Measurements from ENCODE around the gene ANXA6. TPM values are rescaled to one million over a fixed set of nuclear protein-coding genes. Genes with fewer than 3 reads are reported as not detected.

The ANXA6 gene
- total and polyA plus RNA-seq, 10 of the 15 experiments (the other 5 are each of a cell fraction or from before 2014, with no cell fraction given): 44.0 to 571 (median 465) TPM

DNA sequence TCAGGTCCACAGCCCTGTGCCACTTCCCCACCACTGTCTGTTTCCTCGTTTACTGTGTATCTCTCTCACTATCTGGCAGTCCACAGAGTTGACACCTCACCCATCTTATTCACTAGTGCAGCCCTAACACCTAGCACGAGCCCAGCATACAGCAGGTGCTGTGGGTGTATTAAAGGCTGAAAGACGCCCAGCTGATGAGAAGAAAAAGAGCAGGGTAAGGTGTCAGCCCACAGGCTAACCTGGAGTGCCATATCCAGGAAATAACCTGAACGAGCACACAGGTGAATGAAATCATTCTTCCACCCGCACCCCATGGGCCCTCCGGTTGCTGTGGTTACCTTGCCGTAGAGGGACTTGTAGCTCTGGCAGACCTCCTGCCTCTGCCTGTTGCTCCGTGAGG, 18.6 kb downstream of the ANXA6 start:
- Histone ChIP-seq H3K27ac (ENCODE audit: control insufficient read depth, insufficient read depth) (no peak overlapping the region), H3K4me2 (ENCODE audit: control insufficient read depth, insufficient read depth) (no peak overlapping the region), H3K36me3 (ENCODE audit: control insufficient read depth in 2 of 2, insufficient read depth in 2 of 2, low read length in 1 of 2) (peaks cover 56 to 59% of the 10 kb centered on the region in 2 experiments), H3K27me3 (replicated peaks in 1 of 2; ENCODE audit: control insufficient read depth in 2 of 2, insufficient read depth in 2 of 2, low read length in 1 of 2) (no peaks in the 10 kb centered on the region), H3K79me2 (ENCODE audit: control insufficient read depth, insufficient read depth, low read length) (peaks cover 59% of the 10 kb centered on the region), H3K4me3 (no peak overlapping the region), H2AFZ (ENCODE audit: control insufficient read depth, low read depth, low read length) (no peak overlapping the region), H3K9ac (ENCODE audit: control insufficient read depth, insufficient read depth, low read length) (no peak overlapping the region), H3K9me3 (replicated peaks; ENCODE audit: control insufficient read depth, insufficient read depth, low read length) (no peaks in the 10 kb centered on the region), H4K20me1 (ENCODE audit: control insufficient read depth, insufficient read depth) (no peaks in the 10 kb centered on the region), H3K4me1 (ENCODE audit: control insufficient read depth, insufficient read depth, low read length) (peaks cover 53% of the 10 kb centered on the region)
- in situ Hi-C loops (cut with MboI): no loop called here
- ChIA-PET POLR2A (interaction anchor here (1.5 to 8.4 kb wide), 3 partner anchors 10 to 15 kb away, joined by 4 to 153 read pairs (median 152); partner anchors contain the start of gene ANXA6), SMC1A (ENCODE audit: uncharacterized antibody, unreplicated experiment) (interaction anchor here (31.5 to 35.3 kb wide), 2 partner anchors 3 to 17 kb away, joined by 1132 read pairs; partner anchors contain the start of gene ANXA6), RAD21 (ENCODE audit: unreplicated experiment) (interaction anchor here (4.8 to 8.4 kb wide), 3 partner anchors 12 to 26 kb away, joined by 33 to 189 read pairs (median 107); no protein-coding TSS in a partner anchor), CTCF (interaction anchor here (2.2 to 40.1 kb wide), 3 partner anchors 6 to 23 kb away, joined by 8 to 1107 read pairs (median 1107); partner anchors contain the start of gene ANXA6)
- no peak for TF ChIP-seq CHD2 (IDR thresholded peaks at IDR 0.05; ENCODE audit: borderline replicate concordance, low read depth, low read length)
- no peak for TF ChIP-seq BCL11A (IDR thresholded peaks at IDR 0.05; ENCODE audit: low read depth, low read length)
- TF ChIP-seq, protein P1, sequence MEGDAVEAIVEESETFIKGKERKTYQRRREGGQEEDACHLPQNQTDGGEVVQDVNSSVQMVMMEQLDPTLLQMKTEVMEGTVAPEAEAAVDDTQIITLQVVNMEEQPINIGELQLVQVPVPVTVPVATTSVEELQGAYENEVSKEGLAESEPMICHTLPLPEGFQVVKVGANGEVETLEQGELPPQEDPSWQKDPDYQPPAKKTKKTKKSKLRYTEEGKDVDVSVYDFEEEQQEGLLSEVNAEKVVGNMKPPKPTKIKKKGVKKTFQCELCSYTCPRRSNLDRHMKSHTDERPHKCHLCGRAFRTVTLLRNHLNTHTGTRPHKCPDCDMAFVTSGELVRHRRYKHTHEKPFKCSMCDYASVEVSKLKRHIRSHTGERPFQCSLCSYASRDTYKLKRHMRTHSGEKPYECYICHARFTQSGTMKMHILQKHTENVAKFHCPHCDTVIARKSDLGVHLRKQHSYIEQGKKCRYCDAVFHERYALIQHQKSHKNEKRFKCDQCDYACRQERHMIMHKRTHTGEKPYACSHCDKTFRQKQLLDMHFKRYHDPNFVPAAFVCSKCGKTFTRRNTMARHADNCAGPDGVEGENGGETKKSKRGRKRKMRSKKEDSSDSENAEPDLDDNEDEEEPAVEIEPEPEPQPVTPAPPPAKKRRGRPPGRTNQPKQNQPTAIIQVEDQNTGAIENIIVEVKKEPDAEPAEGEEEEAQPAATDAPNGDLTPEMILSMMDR (IDR thresholded peaks at IDR 0.05 in 2 of 3, conservative IDR thresholded peaks at IDR 0.05 in 1 of 3; ENCODE audit: control insufficient read depth in 2 of 3, extremely low read depth in 1 of 3, insufficient read depth in 1 of 3, low read depth in 3 of 3, low read length in 3 of 3): no peak
- TF ChIP-seq NBN (IDR thresholded peaks at IDR 0.05): no peak
- TF ChIP-seq POLR2AphosphoS2 (IDR thresholded peaks at IDR 0.05; ENCODE audit: low read depth, low read length): no peak
- no peak for TF ChIP-seq BHLHE40 (IDR thresholded peaks at IDR 0.05; ENCODE audit: borderline replicate concordance in 1 of 2, low read depth in 2 of 2, low read length in 1 of 2)
- no peak for TF ChIP-seq SRF (IDR thresholded peaks at IDR 0.05; ENCODE audit: low read depth in 2 of 2, low read length in 2 of 2)
- no peak for TF ChIP-seq GABPA (IDR thresholded peaks at IDR 0.05; ENCODE audit: low read depth)
- no peak for TF ChIP-seq RAD21 (IDR thresholded peaks at IDR 0.05; ENCODE audit: insufficient read depth, low read depth, low read length)
- TF ChIP-seq, protein P2, sequence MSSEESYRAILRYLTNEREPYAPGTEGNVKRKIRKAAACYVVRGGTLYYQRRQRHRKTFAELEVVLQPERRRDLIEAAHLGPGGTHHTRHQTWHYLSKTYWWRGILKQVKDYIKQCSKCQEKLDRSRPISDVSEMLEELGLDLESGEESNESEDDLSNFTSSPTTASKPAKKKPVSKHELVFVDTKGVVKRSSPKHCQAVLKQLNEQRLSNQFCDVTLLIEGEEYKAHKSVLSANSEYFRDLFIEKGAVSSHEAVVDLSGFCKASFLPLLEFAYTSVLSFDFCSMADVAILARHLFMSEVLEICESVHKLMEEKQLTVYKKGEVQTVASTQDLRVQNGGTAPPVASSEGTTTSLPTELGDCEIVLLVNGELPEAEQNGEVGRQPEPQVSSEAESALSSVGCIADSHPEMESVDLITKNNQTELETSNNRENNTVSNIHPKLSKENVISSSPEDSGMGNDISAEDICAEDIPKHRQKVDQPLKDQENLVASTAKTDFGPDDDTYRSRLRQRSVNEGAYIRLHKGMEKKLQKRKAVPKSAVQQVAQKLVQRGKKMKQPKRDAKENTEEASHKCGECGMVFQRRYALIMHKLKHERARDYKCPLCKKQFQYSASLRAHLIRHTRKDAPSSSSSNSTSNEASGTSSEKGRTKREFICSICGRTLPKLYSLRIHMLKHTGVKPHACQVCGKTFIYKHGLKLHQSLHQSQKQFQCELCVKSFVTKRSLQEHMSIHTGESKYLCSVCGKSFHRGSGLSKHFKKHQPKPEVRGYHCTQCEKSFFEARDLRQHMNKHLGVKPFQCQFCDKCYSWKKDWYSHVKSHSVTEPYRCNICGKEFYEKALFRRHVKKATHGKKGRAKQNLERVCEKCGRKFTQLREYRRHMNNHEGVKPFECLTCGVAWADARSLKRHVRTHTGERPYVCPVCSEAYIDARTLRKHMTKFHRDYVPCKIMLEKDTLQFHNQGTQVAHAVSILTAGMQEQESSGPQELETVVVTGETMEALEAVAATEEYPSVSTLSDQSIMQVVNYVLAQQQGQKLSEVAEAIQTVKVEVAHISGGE (CRISPR knock-in tag; IDR thresholded peaks at IDR 0.05): no peak
- TF ChIP-seq HDAC2 (IDR thresholded peaks at IDR 0.05): no peak
- TF ChIP-seq CEBPB (IDR thresholded peaks at IDR 0.05; ENCODE audit: borderline replicate concordance in 1 of 2, low read depth in 2 of 2, low read length in 2 of 2): no peak
- no peak for DNase-seq (ENCODE audit: low read depth, low spot score)
- no peak for ATAC-seq
- no peak for FAIRE-seq
- intact Hi-C loops (cut with micrococcal nuclease; ENCODE audit: unreplicated experiment): no loop called here
- WGBS (ENCODE audit: insufficient coverage, insufficient replicate concordance, low lambda C conversion rate, missing lambda C conversion rate): 76% methylated on average over 8 of the region's 8 CpGs
- no TSS peak for BruUV-seq (replicated peaks)
